ENCODE measurements around the gene KCNK17.

The KCNK17 gene

GRCh38 chr6:39314273-39314795 is at the start of gene KCNK17:
TSS of gene KCNK17 (minus strand) at chr6:39314419. CDS start at chr6:39314320, 99 bp downstream.
- DNase-seq (ENCODE audit: low spot score) = no peak

- DNase-seq (ENCODE audit: low spot score) = no peak
Measured at GRCh38 chr6:39363280-39363679, 49.1 kb upstream of the KCNK17 start.

- DNase-seq (ENCODE audit: low spot score) = no peak
Measured at GRCh38 chr6:39362487-39362865, 48.3 kb upstream of the KCNK17 start.

- peak; percentile 65 for DNase-seq (ENCODE audit: low spot score)
Measured at GRCh38 chr6:39361657-39362486, 47.7 kb upstream of the KCNK17 start.

GRCh38 chr6:39360378-39360777 is 46.2 kb upstream of the KCNK17 start:
- no peak for DNase-seq (ENCODE audit: low spot score)

GRCh38 chr6:39357998-39358686 is 43.9 kb upstream of the KCNK17 start:
- DNase-seq (ENCODE audit: low spot score) = no peak

- DNase-seq (ENCODE audit: low spot score) = no peak
Measured at GRCh38 chr6:39353698-39354315, 39.6 kb upstream of the KCNK17 start.

- DNase-seq (ENCODE audit: low spot score) = no peak
Measured at GRCh38 chr6:39350723-39351505, 36.7 kb upstream of the KCNK17 start.

GRCh38 chr6:39348740-39349139 is 34.5 kb upstream of the KCNK17 start:
- DNase-seq (ENCODE audit: low spot score) = no peak

GRCh38 chr6:39347906-39348585 is 33.8 kb upstream of the KCNK17 start:
- peak; percentile 79 for DNase-seq (ENCODE audit: low spot score)

- no peak for DNase-seq (ENCODE audit: low spot score)
Measured at GRCh38 chr6:39347206-39347605, 33.0 kb upstream of the KCNK17 start.

GRCh38 chr6:39344821-39345280 is 30.6 kb upstream of the KCNK17 start:
- DNase-seq (ENCODE audit: low spot score) = no peak

GRCh38 chr6:39343396-39343870 is 29.2 kb upstream of the KCNK17 start:
- no peak for DNase-seq (ENCODE audit: low spot score)

- no peak for DNase-seq (ENCODE audit: low spot score)
Measured at GRCh38 chr6:39342692-39343395, 28.6 kb upstream of the KCNK17 start.

GRCh38 chr6:39341937-39342336 is 27.7 kb upstream of the KCNK17 start:
- DNase-seq (ENCODE audit: low spot score) = no peak

- DNase-seq (ENCODE audit: low spot score) = no peak
Measured at GRCh38 chr6:39341352-39341751, 27.1 kb upstream of the KCNK17 start.

GRCh38 chr6:39339868-39340550 is 25.8 kb upstream of the KCNK17 start:
- no peak for DNase-seq (ENCODE audit: low spot score)

GRCh38 chr6:39339096-39339867 is 25.1 kb upstream of the KCNK17 start:
- DNase-seq (ENCODE audit: low spot score) = no peak

GRCh38 chr6:39338397-39338796 is 24.2 kb upstream of the KCNK17 start:
- no peak for DNase-seq (ENCODE audit: low spot score)
